H54 (cell line): ENCODE measurements around the gene RNF123.

Experiments used
- DNase-seq: peaks from one replicate; pipeline ENCODE4 v3.0.0; 2011; ENCODE audit warnings: low spot score, mixed read lengths; ENCODE audit not compliant: insufficient read length
- FAIRE-seq: peaks from 3 replicates; lab custom pipeline; 2011; peaks lifted over from hg19 to GRCh38; lab: Jason Lieb, UNC
- POLR2A ChIP-seq: IDR thresholded peaks from 2 replicates; pipeline ENCODE4 v1.6.1; 2011; ENCODE audit warnings: low read depth, mild to moderate bottlenecking, low read length

Gene RNF123

DNA sequence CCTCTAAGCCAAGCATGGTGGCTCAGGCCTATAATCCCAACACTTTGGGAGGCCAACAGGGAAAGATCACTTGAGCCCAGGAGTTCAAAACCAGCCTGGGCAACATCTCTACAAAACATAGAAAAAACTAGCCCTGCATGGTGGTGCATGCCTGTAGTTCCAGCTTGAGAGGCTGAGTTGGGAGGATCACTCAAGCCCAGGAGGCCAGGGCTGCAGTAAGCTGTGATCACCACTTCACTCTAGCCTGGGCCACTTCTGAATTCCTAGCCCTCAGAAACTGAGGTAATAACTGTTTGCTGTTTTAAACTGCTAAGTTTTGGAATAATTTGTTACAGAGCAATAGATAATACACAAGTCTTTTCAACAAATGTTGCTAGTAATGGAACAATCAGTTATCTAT, 80.6 kb downstream of the RNF123 start:
- FAIRE-seq (no peak), DNase-seq (no peak)
- no peak for TF ChIP-seq POLR2A
